ACC112 (cell line): ENCODE measurements around the gene EXOC3L2.

ENCODE experiments used
- H2AFZ ChIP-seq: fragments of 200-600 bp; sonication (generic); one replicate; pipeline ENCODE4 v1.6.0; 2017; ENCODE audit warnings: antibody characterized with exemption, low read length; ENCODE audit not compliant: unreplicated experiment
- H3K27ac ChIP-seq: fragments of 200-600 bp; sonication (generic); 2 replicates; pipeline ENCODE4 v1.5.1; 2014; ENCODE audit warnings: low read depth, mild to moderate bottlenecking, antibody characterized with exemption, low read length, moderate library complexity
- H3K27me3 ChIP-seq: fragments of 200-600 bp; sonication (generic); 2 replicates; pipeline ENCODE4 v1.6.1; 2014; ENCODE audit warnings: mild to moderate bottlenecking, antibody characterized with exemption, low read length, moderate library complexity, mixed read lengths; ENCODE audit not compliant: insufficient read depth
- H3K36me3 ChIP-seq: fragments of 200-600 bp; sonication (generic); 2 replicates; pipeline ENCODE4 v1.6.1; 2016; ENCODE audit warnings: mild to moderate bottlenecking, antibody characterized with exemption, low read length, moderate library complexity, mixed read lengths; ENCODE audit not compliant: insufficient read depth
- H3K4me1 ChIP-seq: fragments of 200-600 bp; sonication (generic); one replicate; pipeline ENCODE4 v1.6.1; 2016; ENCODE audit warnings: low read length, mixed read lengths; ENCODE audit not compliant: insufficient read depth, unreplicated experiment, control insufficient read depth
- H3K4me3 ChIP-seq: fragments of 200-600 bp; sonication (generic); 2 replicates; pipeline ENCODE4 v1.5.1; 2014; ENCODE audit warnings: mild to moderate bottlenecking, low read depth, low read length
- H3K79me2 ChIP-seq: fragments of 200-600 bp; sonication (generic); one replicate; pipeline ENCODE4 v1.6.0; 2016; ENCODE audit warnings: low read length; ENCODE audit not compliant: control insufficient read depth, unreplicated experiment, insufficient read depth

The EXOC3L2 gene

GRCh38 chr19:45169602-45170001, 75.6 kb downstream of the EXOC3L2 start:
- Histone ChIP-seq H3K4me3 (no peak overlapping the region), H2AFZ (no peak overlapping the region), H3K36me3 (no peaks in the 10 kb centered on the region), H3K4me1 (no peaks in the 10 kb centered on the region), H3K27ac (no peak overlapping the region), H3K79me2 (no peaks in the 10 kb centered on the region), H3K27me3 (no peaks in the 10 kb centered on the region)

DNA sequence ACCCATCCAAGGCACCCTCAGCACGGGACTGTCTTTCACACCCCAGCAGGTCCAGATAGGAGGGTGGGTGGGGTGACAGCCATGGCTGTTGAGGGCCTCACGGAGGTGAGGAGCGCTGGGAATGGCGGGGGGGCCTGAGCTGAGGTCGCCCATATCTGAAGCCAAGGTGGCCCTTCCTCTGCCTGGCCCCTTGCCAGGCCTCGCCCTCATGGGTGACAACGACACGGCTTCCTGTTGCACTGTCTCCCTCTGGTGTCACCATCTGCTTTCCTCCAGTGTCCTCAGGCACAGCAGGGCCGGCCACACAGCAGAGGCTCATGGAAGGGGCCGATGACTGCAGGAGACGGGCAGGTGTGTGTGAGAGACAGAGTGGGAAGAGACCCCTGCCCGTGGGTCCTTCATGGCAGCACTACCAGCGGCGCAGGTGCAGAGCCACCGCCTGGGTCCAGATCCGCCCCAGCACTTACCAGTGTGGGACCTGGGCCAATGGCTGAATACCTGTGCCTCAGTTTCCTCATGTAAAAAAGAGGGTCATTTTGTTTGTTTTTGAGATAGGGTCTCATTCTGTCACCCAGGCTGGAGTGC, 76.3 kb downstream of the EXOC3L2 start:
- no peak overlapping the region for H2AFZ ChIP-seq
- H3K4me1 ChIP-seq: peaks cover 5% of the 10 kb centered on the region
- H3K4me3 ChIP-seq: no peak overlapping the region
- H3K27me3 ChIP-seq: no peaks in the 10 kb centered on the region
- H3K36me3 ChIP-seq: no peaks in the 10 kb centered on the region
- H3K27ac ChIP-seq: no peak overlapping the region
- no peaks in the 10 kb centered on the region for H3K79me2 ChIP-seq

- H3K36me3 ChIP-seq: no peaks in the 10 kb centered on the region
- H3K27ac ChIP-seq: no peak overlapping the region
- H3K27me3 ChIP-seq: no peaks in the 10 kb centered on the region
- peaks cover 5% of the 10 kb centered on the region for H3K4me1 ChIP-seq
- no peak overlapping the region for H2AFZ ChIP-seq
- H3K79me2 ChIP-seq: no peaks in the 10 kb centered on the region
- no peak overlapping the region for H3K4me3 ChIP-seq
Measured at GRCh38 chr19:45166723-45167252, 78.4 kb downstream of the EXOC3L2 start.

- H2AFZ ChIP-seq: no peak overlapping the region
- no peaks in the 10 kb centered on the region for H3K36me3 ChIP-seq
- peaks cover 5% of the 10 kb centered on the region for H3K4me1 ChIP-seq
- no peaks in the 10 kb centered on the region for H3K79me2 ChIP-seq
- no peaks in the 10 kb centered on the region for H3K27me3 ChIP-seq
- no peak overlapping the region for H3K4me3 ChIP-seq
- no peak overlapping the region for H3K27ac ChIP-seq
Measured at GRCh38 chr19:45164577-45165335, 80.5 kb downstream of the EXOC3L2 start.

DNA sequence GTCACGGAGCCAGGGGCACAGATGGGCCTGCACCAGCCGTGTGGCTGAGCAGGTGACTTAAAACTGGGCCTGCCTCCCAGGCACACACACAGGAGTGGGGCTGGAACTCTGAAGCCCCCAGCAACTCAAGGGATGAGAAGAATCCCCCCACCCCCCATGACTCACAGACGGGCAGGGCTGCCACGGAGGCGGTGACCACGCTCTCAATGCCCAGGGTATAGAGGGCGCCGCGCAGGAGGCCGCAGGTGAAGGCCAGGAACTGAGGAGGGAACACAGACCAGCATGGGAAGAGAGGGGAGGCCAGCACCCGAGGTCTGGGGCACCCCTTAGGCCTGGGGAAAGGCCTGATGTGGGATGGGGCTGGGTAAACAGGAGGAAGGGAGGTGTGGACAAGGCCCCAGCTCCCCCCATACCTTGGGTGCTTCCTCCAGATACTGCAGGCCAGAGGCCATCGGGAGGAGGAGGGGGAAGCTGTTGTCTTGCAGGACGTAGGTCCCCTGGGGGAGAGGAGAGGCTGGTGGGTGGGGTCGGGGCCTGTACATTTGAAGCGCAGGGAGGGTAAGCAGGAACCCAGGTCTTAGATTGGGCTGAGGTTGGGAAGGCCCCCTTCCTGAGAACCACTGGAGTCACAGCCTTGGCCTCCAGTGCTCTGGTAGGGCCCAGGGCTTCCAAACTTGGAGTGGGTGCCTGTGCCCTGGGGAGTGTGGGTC, 81.3 kb downstream of the EXOC3L2 start:
- Histone ChIP-seq H3K79me2 (no peaks in the 10 kb centered on the region), H3K4me1 (peaks cover 5% of the 10 kb centered on the region), H3K27me3 (no peaks in the 10 kb centered on the region), H2AFZ (no peak overlapping the region), H3K4me3 (no peak overlapping the region), H3K36me3 (no peaks in the 10 kb centered on the region), H3K27ac (no peak overlapping the region)

DNA sequence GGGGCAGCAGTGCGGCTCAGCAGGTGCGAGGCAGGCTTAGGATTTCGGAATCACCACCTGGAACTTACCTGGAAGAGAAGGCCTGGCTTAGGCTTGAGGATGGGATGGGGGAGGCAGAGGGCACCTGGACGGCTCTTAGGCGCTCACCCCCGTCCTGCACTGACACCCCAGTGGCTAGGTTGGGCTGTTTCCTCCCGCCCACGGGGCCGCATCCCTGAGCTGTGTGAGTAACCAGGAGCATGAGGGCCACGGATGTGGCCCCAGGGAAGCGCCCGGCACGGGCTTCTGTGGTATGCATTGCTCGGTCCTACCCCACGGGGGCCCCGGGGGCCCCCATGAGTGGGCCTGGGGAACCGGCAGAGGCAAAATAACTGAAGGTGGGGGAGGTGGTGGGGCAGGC, 82.1 kb downstream of the EXOC3L2 start:
- Histone ChIP-seq H3K4me3 (no peak overlapping the region), H3K27ac (no peak overlapping the region), H2AFZ (no peak overlapping the region), H3K27me3 (no peaks in the 10 kb centered on the region), H3K36me3 (no peaks in the 10 kb centered on the region), H3K79me2 (no peaks in the 10 kb centered on the region), H3K4me1 (peaks cover 5% of the 10 kb centered on the region)

GRCh38 chr19:45162608-45163143, 82.5 kb downstream of the EXOC3L2 start:
- peaks cover 5% of the 10 kb centered on the region for H3K4me1 ChIP-seq
- H3K79me2 ChIP-seq: no peaks in the 10 kb centered on the region
- no peaks in the 10 kb centered on the region for H3K36me3 ChIP-seq
- no peak overlapping the region for H3K4me3 ChIP-seq
- H2AFZ ChIP-seq: no peak overlapping the region
- no peak overlapping the region for H3K27ac ChIP-seq
- no peaks in the 10 kb centered on the region for H3K27me3 ChIP-seq
